ENCODE results near the gene MEIS2.

MEIS2 gene

GRCh38 chr15:36958606-36959005 lies 141.7 kb downstream of the MEIS2 start:
- peak overlapping the region in 1 of 3 experiments; percentile 21 for H3K27ac Mint-ChIP-seq
- no peaks in the 10 kb centered on the region for H3K9me3 Mint-ChIP-seq
- peaks cover 29% of the 10 kb centered on the region for H3K4me1 Mint-ChIP-seq
- H3K36me3 Mint-ChIP-seq (ENCODE audit: low read depth) = peaks cover 33% of the 10 kb centered on the region
- no peak overlapping the region for H3K4me3 Mint-ChIP-seq
- H3K27me3 Mint-ChIP-seq (ENCODE audit: low read depth) = no peaks in the 10 kb centered on the region
- no peak for TF ChIP-seq CTCF (IDR thresholded peaks at IDR 0.05; ENCODE audit: unreplicated experiment in 3 of 3)

- Mint-ChIP-seq H3K27me3 (ENCODE audit: low read depth) (no peaks in the 10 kb centered on the region), H3K4me1 (peaks cover 26% of the 10 kb centered on the region), H3K36me3 (ENCODE audit: low read depth) (peaks cover 49% of the 10 kb centered on the region), H3K27ac (no peak overlapping the region), H3K9me3 (no peaks in the 10 kb centered on the region), H3K4me3 (no peak overlapping the region)
- TF ChIP-seq CTCF (IDR thresholded peaks at IDR 0.05; ENCODE audit: unreplicated experiment in 3 of 3) = no peak
Measured at GRCh38 chr15:36954486-36954885, 145.9 kb downstream of the MEIS2 start.

- peaks cover 55% of the 10 kb centered on the region for H3K36me3 Mint-ChIP-seq (ENCODE audit: low read depth)
- H3K27me3 Mint-ChIP-seq (ENCODE audit: low read depth) = no peaks in the 10 kb centered on the region
- H3K27ac Mint-ChIP-seq = no peak overlapping the region
- no peaks in the 10 kb centered on the region for H3K9me3 Mint-ChIP-seq
- no peak for TF ChIP-seq CTCF (IDR thresholded peaks at IDR 0.05; ENCODE audit: unreplicated experiment in 3 of 3)
- no peak overlapping the region for H3K4me3 Mint-ChIP-seq
- peaks cover 20% of the 10 kb centered on the region for H3K4me1 Mint-ChIP-seq
Measured at GRCh38 chr15:36953346-36953745, 147.0 kb downstream of the MEIS2 start.

- no peak for TF ChIP-seq CTCF (IDR thresholded peaks at IDR 0.05; ENCODE audit: unreplicated experiment in 3 of 3)
- Mint-ChIP-seq H3K9me3 (no peaks in the 10 kb centered on the region), H3K4me3 (no peak overlapping the region), H3K4me1 (peaks cover 23% of the 10 kb centered on the region), H3K27me3 (ENCODE audit: low read depth) (no peaks in the 10 kb centered on the region), H3K27ac (peak overlapping the region in 1 of 3 experiments; percentile 71), H3K36me3 (ENCODE audit: low read depth) (peaks cover 65% of the 10 kb centered on the region)
Measured at GRCh38 chr15:36951731-36952247, 148.6 kb downstream of the MEIS2 start.

- Mint-ChIP-seq H3K36me3 (ENCODE audit: low read depth) (peaks cover 70% of the 10 kb centered on the region), H3K9me3 (no peaks in the 10 kb centered on the region), H3K4me1 (peaks cover 23% of the 10 kb centered on the region), H3K27ac (no peak overlapping the region), H3K4me3 (no peak overlapping the region), H3K27me3 (ENCODE audit: low read depth) (no peaks in the 10 kb centered on the region)
- TF ChIP-seq CTCF (IDR thresholded peaks at IDR 0.05; ENCODE audit: unreplicated experiment in 3 of 3) = no peak
Measured at GRCh38 chr15:36950371-36950770, 150.0 kb downstream of the MEIS2 start.

- Mint-ChIP-seq H3K27me3 (ENCODE audit: low read depth) (no peaks in the 10 kb centered on the region), H3K27ac (peak overlapping the region in 1 of 3 experiments; percentile 63), H3K4me1 (peaks cover 23% of the 10 kb centered on the region), H3K36me3 (ENCODE audit: low read depth) (peaks cover 76% of the 10 kb centered on the region), H3K4me3 (no peak overlapping the region), H3K9me3 (no peaks in the 10 kb centered on the region)
- TF ChIP-seq CTCF (IDR thresholded peaks at IDR 0.05; ENCODE audit: unreplicated experiment in 3 of 3) = no peak
Measured at GRCh38 chr15:36948982-36949381, 151.4 kb downstream of the MEIS2 start.

Measured in nephron (organoid).